Measurements from ENCODE around the gene HBD. TPM values are rescaled to one million over a fixed set of nuclear protein-coding genes. Genes with fewer than 3 reads are reported as not detected.
A peak's percentile ranks its signal among the peaks of the same experiment; 100 is the strongest.

The HBD gene
- total and polyA plus RNA-seq, 9 of the 15 experiments (the other 6 are each of a cell fraction or from before 2014, with no cell fraction given): 11.8 to 169 (median 36.0) TPM

GRCh38 chr11:5247472-5248192 lies 13.3 kb upstream of the HBD start (continued):
- peak; percentile 48; the same call in 1 of the 2 replicates for TF ChIP-seq ILF3 (IDR thresholded peaks at IDR 0.05; ENCODE audit: borderline replicate concordance)
- TF ChIP-seq ZNF551 (CRISPR knock-in tag; IDR thresholded peaks at IDR 0.05): 0 out of 2 replicates have a peak, but pooled peaks have one; percentile 17
- TF ChIP-seq ZC3H4 (CRISPR knock-in tag; IDR thresholded peaks at IDR 0.05; ENCODE audit: borderline replicate concordance): no peak
- 0 out of 2 replicates have a peak, but pooled peaks have one; percentile 5 for TF ChIP-seq CBFA2T3 (IDR thresholded peaks at IDR 0.05)
- TF ChIP-seq, protein P1, sequence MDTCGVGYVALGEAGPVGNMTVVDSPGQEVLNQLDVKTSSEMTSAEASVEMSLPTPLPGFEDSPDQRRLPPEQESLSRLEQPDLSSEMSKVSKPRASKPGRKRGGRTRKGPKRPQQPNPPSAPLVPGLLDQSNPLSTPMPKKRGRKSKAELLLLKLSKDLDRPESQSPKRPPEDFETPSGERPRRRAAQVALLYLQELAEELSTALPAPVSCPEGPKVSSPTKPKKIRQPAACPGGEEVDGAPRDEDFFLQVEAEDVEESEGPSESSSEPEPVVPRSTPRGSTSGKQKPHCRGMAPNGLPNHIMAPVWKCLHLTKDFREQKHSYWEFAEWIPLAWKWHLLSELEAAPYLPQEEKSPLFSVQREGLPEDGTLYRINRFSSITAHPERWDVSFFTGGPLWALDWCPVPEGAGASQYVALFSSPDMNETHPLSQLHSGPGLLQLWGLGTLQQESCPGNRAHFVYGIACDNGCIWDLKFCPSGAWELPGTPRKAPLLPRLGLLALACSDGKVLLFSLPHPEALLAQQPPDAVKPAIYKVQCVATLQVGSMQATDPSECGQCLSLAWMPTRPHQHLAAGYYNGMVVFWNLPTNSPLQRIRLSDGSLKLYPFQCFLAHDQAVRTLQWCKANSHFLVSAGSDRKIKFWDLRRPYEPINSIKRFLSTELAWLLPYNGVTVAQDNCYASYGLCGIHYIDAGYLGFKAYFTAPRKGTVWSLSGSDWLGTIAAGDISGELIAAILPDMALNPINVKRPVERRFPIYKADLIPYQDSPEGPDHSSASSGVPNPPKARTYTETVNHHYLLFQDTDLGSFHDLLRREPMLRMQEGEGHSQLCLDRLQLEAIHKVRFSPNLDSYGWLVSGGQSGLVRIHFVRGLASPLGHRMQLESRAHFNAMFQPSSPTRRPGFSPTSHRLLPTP (IDR thresholded peaks at IDR 0.05; ENCODE audit: borderline replicate concordance, extremely low read depth, insufficient read length): no peak
- 0 out of 2 replicates have a peak, but pooled peaks have one; percentile 9 for TF ChIP-seq LARP7 (IDR thresholded peaks at IDR 0.05)
- TF ChIP-seq KDM5B (IDR thresholded peaks at IDR 0.05; ENCODE audit: insufficient replicate concordance, low read depth, low read length): peak; percentile 44
- no peak for TF ChIP-seq POU5F1 (IDR thresholded peaks at IDR 0.05; ENCODE audit: borderline replicate concordance, low read depth, low read length, partially characterized antibody)
- 0 out of 4 replicates have a peak, but pooled peaks of 1 of the 2 experiments have one; percentile 8 for TF ChIP-seq SIN3A (IDR thresholded peaks at IDR 0.05; ENCODE audit: borderline replicate concordance in 2 of 2, control insufficient read depth in 1 of 2, low read depth in 2 of 2, low read length in 2 of 2)
- 0 out of 2 replicates have a peak, but pooled peaks have one; percentile 9 for TF ChIP-seq POLR2G (IDR thresholded peaks at IDR 0.05; ENCODE audit: low read depth, low read length)
- TF ChIP-seq ATF7 (IDR thresholded peaks at IDR 0.05): 0 out of 2 replicates have a peak, but pooled peaks have one; percentile 54

Measured in K562 (cell line).